NCI-H2029 (cell line): ENCODE data around the gene IZUMO4.
A peak's percentile ranks its signal among the peaks of the same experiment; 100 is the strongest.
"Not testable (repeated sequence)": the region's sequence is repeated elsewhere in the genome, so short reads cannot be mapped to it uniquely, and the experiment has no call there.

Source experiments
- DNase-seq: peaks from one replicate; lab custom pipeline; 2025; lab: John Stamatoyannopoulos, UW

The IZUMO4 gene

DNA sequence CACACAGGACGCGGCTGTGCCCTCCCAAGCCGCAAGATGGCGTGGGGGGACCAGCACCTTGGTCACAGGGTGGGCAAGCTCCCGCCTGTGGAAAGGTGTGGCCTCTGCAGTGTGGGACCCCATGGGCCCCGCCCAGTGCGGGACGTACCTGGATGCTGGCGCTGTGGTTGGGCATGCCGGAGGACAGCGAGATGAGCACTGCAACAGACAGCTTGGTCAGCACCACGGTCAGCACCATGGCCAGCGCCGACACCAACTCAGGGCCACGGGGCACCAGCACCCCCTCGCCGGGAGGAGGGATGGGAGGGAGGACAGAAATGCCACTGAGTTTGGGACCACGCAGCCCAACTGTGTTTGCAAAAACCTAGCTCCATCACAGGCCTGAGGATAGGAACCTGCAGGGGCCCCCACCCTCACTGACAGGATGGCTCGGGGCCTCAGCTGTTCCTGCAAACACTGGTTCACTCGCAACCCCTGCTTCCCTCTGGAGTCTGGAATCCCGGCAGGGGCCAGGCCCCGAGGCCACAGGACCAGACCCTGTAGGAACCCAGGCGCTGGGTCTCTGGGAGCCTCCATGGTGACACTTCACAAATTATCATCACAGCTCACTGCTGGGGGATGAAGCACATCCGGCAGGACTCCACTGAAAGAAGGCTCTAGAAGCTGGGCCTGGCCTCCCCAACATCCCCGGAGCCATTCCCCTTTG lies 27.1 kb downstream of the IZUMO4 start:
- no peak for DNase-seq

DNA sequence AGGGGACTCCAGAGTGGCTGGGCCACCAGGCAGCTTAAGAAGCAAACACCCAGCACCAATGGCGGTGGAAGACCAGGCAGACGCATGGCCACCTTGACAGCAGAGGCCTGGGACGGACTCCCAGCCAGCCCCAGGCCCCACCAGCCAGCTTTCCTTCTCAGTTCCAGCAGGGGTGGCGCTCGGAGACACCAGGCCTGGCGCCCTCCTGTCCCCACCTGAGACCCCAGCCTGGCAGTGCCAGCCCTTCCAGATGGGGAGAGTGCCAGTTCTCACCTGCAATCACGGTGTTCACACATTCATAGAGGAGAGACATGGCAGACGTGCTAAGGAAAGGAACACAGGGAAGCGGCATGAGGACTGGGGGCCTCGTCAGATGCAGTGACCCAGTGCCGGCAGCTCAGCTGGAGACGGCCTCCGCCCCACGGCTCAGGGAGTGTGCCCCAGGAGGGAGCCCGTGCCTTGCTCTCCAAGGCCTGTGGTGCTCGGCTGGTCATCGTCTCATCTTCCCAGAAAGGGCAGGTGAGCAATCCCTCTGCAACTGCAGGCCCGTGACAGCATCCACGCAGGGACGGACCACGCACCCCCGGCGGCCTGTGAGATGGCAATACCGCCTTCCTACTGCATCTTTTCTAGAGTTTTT lies 30.3 kb downstream of the IZUMO4 start:
- DNase-seq: no peak

DNA sequence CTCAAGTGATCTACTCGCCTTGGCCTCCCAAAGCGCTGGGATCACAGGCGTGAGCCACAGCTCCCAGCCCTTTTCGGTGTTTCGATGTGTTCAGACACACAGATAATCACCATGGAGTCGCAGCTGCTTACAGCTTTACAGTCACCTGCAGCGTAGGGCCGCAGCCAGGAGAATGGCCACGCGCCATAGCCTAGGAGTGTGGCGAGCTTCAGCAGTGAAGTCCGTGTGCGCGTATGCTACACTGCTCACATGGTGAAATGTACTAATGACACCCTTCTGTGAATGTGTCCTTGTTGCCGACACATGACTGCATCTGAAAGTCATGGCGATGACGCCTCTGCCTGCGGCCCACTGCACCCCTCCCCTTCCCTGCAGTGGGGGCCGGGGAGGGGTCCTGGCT lies 31.0 kb downstream of the IZUMO4 start:
- no peak for DNase-seq

DNA sequence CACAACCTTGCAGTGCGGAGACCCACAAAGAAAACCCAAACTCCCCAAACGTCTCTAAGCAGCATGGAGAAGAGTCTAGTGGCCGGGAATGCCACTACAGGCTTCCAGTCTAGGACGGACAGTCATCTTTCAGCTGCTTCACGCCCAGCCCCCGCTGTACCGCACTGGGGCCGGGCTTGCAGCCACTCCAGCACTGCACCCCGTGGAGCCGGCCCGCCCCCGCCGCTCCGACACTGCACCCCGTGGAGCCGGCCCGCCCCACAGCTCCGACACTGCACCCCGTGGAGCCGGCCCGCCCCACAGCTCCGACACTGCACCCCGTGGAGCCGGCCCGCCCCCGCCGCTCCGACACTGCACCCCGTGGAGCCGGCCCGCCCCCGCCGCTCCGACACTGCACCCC lies 31.5 kb downstream of the IZUMO4 start:
- DNase-seq: not testable (repeated sequence)

DNA sequence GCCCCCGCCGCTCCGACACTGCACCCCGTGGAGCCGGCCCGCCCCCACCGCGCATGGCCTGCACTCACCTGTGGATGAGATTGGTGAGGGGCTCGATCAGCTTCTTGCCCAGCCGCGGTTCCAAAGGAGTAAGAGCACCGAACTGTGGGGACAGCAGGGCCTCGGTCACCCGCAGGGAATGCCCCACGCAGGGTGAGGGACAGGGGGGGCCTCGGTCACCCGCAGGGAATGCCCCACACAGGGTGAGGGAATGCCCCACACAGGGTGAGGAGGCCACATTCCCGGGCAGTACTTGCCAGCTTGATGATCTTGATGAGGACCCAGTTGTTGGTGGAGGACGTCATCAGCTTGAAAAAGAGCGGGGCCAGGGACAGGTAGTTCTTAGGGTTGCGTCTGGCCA lies 32.3 kb downstream of the IZUMO4 start:
- no peak for DNase-seq

DNA sequence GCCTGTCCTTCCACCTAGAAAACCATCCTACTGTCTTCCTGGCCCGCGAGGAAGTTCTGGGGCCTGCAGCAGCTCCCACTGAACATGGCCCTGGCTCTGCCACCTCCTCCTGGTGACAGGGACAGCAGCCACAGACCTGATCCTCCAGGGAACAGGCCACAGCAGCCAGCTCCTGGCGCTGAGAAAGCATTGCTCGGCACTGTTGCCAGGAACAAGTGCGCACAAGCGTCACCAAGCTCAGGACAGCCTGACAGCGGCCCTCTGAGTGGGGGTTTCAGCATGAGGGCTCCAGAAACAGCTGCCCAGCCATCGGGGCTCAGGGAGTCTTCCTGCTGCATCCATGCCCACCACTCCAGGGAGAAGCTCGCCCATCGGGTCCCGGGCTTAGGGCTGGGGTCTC lies 32.8 kb downstream of the IZUMO4 start:
- DNase-seq: no peak

DNA sequence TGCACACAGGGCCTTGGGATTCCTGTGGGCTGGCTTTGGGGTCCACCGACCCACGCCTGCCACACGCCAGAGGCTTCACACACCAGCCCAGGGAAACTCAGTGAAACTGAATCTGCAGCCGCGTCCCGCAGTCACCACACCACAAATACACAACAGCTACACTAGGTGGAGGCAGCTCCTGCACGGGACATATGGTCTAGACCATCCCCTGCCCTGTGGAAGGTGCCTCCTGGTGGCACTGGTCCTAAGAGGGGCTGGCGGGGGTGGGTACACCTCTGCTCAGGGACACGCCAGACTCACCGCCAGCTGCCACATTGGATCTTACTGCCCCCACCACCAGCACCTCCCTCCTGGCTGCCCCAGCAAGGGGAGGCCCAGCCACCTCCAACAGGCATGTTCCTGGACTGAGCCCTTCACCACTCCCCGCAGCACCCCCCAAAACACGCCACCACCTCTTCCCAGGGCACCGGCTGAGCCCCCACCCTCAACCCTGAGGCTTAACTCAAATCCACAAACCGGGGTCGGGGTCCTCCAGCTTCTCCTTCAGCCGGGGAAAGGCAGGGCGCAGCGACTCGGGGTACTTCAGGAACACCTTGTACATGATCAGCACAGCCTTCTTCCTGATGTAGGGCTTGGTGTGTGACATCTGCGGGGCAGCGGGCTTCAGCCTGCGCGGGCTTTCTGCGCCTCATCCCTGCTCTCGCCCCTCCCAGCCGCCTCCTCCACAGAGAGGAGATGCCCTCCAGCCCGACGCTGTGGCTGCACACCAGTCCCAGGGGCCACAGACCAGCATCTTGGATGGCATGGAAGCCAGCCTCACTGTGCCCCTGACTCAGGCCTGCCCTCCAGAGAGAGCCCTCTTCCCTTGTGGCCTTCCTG lies 33.4 kb downstream of the IZUMO4 start:
- DNase-seq: no peak

DNA sequence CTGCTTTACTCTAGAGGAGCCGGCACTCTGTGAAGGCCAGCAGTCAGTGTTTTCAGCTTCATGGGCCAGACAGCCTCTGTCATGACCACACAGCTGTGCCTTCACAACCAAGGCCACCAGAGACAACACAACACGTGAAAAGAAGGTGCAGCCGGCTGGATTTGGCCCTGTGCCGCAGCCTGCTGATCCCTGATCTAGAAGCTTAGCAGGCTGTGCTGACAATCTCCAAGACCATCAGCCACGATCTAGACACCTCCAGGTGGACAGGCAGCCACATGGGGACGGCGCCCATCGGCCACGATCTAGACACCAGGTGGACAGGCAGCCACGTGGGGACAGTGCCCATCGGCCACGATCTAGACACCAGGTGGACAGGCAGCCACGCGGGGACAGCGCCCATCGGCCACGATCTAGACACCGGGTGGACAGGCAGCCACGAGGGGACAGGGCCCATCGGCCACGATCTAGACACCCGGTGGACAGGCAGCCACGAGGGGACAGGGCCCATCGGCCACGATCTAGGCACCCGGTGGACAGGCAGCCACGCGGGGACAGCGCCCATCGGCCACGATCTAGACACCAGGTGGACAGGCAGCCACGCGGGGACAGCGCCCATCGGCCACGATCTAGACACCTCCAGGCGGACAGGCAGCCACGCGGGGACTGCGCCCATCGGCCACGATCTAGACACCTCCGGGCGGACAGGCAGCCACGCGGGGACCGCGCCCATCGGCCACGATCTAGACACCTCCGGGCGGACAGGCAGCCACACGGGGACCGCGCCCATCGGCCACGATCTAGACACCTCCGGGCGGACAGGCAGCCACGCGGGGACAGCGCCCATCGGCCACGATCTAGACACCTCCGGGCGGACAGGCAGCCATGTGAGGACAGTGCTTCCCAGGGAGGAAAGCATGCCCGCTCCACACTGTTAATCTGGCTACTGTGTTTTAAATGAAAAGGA lies 34.6 kb downstream of the IZUMO4 start:
- not testable (repeated sequence) for DNase-seq

DNA sequence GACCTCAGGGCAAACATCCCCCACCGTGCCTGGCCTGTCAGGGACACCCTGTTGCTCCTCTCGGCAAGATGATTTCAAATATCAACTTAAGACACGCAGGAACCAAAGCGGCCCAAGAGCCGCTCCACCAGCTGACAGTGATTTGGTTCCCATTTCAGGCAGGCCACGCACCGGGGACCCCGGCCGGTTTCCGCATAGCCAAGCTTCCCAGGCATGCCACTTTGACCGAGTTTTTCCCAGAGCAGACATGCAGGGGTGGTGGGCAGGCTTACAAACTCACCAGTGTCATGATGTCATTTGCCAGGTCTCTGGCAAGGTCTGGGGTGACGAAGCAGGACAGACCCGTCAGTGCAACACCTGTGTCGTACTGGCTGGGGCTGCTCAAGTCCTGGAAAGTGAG lies 35.5 kb downstream of the IZUMO4 start:
- DNase-seq: no peak

DNA sequence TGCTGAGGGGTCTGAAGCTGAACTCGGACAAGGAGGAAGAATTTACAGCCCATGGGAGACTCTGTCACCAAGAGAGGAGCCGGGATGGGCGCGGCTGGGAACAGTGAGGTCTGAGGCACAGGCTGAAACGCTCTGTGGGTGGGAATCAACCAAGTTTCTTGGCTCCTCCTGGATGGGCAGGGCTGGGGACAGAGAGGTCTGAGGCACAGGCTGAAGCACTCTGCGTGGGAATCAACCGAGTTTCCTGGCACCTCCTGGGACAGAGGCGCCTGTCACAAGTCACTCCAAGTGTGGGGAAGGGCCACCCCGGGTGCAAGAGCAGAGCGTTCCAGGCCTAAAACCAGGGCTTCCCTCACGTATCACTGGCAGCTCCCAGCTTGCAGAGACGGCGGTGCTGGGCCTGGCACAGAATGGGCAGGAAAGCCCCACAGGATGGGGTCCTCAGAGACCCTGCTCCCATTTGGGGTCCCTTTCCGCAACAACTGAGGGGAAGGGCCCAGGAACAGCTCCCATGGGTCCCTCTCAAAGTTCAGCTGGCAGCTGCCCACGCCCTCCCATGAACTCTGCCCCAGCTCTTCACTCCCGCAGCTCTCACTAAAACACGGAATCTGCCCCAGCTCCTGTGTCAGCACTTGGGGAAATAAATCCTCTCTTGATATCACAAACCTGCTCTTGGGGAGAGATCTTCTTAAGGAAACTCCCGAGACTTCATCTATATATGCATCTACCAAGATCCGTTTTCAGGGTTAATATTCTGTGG lies 36.2 kb downstream of the IZUMO4 start:
- DNase-seq: no peak

DNA sequence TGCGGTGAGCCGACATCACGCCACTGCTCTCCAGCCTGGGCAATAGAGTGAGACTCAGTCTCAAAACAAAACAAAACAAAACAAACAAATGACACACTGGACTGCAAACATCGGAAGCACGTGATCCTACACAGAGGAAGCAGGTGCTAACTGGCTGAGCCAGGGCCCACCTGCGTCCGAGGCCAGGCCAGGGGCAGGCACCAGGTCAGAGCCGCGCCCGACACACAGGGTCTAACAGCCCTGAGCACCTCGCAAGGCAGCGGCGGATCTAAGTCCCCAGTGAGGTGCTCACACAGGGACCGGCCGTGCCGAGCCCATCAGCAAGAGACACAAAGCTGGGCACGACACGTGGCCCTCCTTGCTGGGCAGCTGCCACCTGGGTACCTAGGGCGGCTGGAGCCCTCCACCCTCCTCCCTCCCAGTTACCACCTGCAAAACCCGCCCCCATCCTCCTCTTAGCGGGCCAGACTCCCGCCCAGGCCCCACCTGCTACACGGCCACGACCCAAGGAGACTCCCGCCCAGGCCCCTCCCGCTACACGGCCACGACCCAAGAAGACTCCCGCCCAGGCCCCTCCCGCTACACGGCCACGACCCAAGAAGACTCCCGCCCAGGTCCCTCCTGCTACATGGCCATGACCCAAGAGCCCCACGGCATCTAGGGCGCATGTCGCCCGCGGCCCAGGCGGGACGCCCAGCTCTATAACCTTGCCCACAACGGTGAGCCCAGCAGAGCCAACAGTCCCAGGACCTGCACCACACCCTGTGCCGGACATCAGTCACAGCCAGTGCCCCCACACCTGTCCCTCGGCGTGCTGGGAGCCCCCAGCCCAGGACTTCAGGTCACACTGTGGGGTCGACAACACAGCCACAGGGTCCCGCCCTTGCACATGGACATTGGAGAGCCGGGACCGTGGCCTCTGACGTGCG lies 39.0 kb downstream of the IZUMO4 start:
- peak; percentile 92 for DNase-seq

DNA sequence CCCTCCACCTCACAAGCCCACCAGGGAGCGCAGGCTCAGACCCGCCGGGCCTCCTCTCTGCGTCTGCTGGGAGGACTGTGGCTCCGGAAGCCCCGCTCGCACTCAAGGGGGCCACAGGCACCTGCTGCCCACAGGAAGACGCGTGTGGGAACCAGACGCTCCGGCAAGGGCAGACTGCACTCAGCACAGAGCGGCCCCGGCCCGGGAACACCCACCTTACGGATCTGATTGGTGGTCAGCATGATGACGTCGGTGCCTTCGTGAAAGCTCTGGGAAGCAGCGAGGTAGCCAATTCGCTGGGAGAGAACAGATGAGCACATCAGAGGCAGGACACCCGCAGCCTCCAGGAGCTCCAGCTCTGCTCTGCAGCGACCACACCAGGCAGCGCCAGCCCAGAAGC lies 40.1 kb downstream of the IZUMO4 start:
- DNase-seq: peak; percentile 89

DNA sequence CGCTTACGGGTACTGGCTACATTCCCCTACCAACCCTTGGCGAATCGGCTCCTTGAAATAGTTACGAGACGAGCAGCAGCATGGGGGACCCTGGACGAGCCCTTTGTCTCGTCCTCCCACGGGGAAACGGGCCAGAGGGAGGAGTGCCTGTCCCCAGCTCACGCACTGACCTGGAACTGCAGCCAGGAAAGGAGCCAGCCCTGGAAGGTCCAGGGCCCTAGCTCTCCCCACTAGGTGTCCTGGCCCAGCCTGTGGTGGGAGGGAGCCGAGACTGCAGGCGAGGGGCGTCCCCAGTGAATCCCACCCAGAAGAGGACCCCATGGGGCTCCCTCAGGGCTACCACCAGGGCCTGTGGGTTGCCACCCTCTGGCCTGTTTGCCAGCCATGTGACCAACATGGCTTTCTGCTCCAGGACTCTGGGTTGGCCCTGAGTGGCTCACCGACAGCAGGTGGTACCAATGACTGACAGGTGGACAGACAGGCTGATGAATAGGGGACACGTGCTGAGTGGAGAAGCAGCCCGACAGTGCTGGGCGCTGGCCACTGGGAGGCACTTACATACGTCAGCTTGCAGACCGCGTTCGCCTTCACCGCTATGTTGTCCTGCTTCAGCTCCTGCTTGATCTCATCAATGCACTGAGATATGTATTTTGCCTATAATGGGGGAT lies 41.5 kb downstream of the IZUMO4 start:
- no peak for DNase-seq

DNA sequence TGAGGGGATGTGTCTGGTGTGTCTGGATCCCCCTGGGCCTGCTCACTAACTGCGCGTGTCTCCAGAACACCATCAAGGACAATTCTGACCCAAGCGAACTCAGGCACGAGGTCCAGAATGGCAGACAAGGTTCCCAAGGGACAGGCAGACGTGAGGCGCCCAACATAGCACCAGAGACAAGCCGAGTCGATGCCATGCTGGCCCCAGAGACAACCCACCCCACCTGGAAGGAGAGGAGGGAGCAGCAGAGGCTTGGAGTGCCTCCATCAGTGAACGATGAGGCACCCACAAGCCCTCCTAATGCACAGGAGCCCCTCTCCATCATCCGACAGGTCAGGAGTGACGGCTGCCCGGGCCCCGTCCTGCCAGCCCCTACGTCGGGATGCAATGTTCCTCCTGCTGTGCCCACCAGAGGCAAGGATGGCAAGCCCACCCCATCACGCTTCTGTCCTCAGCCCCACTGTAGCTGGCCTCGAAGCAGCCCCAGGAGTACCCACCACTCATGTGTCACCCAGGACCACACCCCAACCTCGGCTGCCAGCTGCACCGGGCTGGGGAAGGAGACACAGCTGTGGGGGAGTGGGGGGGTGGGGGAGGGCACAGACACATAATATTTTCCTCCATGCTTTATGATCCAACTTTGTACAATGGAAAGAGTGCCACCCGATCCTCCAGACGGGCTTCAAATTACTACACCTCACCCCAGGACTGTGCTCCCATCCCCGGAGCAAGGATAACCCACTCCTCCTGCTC lies 42.8 kb downstream of the IZUMO4 start:
- DNase-seq: no peak

DNA sequence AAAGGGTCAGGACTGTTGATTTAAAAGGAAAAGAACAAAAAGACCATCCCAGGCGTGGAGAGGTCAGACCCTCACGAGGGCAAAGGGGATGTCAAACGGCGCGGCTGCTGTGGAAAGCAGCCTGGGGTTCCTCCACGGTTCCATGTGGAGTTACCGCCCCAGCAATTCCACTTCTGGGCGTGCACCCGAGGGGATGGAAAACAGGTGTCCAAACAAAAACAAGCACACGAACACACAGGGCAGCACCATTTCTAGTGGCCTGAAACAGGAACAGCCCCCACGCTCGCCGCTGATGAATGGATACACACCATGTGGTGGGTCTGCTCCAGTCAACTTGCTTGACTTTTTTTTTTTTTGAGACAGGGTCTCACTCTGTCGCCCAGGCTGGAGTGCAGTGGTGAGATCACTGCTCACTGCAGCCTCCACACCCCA lies 43.4 kb downstream of the IZUMO4 start:
- DNase-seq: no peak

DNA sequence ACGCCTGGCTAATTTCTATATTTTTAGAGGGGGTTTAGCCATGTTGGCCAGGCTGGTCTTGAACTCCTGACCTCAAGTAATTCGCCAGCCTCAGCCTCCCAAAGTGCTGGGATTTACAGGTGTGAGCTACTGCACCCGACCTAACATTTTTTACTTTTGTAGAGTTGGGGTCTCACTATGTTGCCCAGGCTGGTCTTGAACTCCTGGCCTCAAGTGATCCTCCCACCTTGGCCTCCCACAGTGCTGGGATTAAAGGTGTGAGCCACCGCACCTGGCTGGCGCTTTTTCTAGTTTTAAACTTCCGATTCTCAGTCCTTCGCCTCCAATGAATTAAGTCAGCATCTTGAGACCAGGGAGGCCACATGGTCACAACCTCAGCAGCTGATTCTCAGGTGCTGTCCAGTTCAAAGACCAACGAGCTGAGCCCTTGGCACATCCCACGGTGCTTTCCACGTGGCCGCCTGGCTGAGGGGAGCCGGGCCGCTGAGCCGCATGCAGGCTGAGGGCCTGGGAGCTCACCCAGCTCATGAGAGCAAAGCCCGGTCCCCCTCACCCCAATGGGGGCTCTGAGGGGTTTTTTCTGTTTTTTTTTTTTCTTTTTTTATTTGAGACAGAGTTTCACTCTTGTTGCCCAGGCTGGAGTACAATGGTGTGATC lies 45.6 kb downstream of the IZUMO4 start:
- DNase-seq: no peak

DNA sequence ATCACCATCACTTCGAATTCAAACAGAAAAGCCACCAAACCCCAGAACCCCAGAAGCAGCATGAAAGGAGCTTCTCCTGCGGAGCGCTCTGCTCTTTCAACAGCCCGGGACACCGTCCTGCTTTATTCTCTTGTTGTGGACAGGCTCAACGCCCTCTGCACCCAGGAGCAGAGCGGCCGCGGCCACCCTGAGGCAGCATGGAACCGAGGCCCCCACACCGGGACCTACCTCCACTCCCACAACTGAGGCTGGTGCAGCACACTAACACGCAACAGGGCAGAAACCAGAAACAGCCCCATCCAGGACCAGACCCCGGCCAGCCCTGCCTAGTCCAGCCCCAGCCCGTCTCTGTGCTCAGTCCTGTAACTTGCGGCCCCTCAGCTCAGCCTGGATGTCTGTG lies 47.5 kb downstream of the IZUMO4 start:
- DNase-seq: no peak

DNA sequence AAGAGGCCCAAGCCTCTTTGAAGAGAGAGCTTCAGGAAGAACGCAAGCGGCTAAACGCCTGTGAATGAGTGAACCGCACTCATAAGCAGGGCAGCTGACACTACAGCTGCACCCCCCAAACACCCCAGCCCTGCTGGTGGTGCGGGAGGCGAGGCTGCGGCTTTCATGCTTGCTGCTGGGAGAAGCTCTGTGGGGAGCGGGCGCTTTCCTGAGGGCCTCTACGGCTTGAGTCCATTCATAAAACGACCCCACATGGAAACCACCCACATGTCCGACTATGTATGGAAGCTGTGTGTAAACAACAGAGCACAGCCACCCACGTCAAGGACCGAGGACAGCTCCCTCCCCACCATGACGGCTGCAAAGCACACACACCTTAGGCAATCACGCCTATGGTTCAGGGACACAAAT lies 49.1 kb downstream of the IZUMO4 start:
- DNase-seq: no peak
